GM12874 (cell line): ENCODE data around the gene PRKCG.

ENCODE experiments used
- CTCF ChIP-seq: IDR thresholded peaks from 2 replicates; pipeline ENCODE4 v1.5.1; 2011; ENCODE audit warnings: low read depth, mild to moderate bottlenecking, control low read depth, low read length, moderate library complexity; ENCODE audit not compliant: insufficient read depth

The PRKCG gene

GRCh38 chr19:53898636-53899341 lies 16.8 kb downstream of the PRKCG start:
- no peak for TF ChIP-seq CTCF

GRCh38 chr19:53900191-53900860 lies 18.3 kb downstream of the PRKCG start:
- TF ChIP-seq CTCF, result no peak

DNA sequence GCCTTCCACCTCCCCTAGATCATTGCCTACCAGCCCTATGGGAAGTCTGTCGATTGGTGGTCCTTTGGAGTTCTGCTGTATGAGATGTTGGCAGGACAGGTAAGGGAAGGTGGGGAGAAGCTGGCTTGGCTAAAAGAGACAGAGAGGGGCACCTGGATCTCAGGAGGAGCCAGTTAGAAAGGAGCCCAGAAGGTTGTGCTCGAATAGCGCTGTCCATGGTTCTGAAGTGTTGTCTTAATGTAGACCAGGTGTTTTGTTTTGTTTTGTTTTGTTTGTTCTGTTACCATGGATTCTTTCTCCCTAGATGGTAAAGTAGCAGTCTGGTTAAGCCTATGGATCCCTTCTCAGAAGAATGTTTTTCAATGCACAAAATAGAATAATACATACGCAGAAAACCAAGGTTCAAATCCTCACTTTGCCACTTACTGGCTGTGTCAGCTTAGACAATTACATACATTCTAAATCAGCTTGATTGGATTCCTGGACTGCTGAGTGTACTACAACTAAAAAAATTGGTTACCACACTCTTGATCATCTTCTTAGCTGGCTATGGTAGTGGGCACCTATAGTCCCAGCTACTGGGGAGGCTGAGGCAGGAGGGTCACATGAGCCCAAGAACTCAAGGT lies 21.2 kb downstream of the PRKCG start:
- no peak for TF ChIP-seq CTCF

GRCh38 chr19:53904909-53905308 lies 22.9 kb downstream of the PRKCG start:
- TF ChIP-seq CTCF, result no peak

GRCh38 chr19:53905787-53906186 lies 23.8 kb downstream of the PRKCG start:
- TF ChIP-seq CTCF, result no peak

DNA sequence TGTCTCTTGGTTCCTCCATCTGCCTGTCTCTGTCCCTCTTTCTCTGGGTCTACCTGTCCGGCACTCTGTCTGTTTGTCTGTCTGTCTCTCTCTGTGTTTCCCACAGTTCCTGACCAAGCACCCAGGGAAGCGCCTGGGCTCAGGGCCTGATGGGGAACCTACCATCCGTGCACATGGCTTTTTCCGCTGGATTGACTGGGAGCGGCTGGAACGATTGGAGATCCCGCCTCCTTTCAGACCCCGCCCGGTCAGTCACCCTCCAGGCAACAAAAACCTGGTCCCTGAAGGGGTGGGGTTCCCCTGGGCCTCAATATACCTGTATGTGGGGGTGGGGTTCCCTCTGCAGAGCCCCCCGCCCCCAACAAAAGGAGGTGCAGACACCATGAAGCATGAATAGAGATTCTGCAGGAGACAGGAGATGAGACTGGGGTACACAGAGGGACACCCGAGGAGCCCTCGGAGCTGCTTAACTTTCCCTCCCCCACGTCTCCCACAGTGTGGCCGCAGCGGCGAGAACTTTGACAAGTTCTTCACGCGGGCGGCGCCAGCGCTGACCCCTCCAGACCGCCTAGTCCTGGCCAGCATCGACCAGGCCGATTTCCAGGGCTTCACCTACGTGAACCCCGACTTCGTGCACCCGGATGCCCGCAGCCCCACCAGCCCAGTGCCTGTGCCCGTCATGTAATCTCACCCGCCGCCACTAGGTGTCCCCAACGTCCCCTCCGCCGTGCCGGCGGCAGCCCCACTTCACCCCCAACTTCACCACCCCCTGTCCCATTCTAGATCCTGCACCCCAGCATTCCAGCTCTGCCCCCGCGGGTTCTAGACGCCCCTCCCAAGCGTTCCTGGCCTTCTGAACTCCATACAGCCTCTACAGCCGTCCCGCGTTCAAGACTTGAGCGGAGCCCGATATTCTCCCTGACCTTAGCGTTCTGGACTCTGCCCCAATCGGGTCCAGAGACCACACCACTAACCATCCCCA lies 24.5 kb downstream of the PRKCG start:
- peak; percentile 95 for TF ChIP-seq CTCF
